GM12874 (cell line): Measurements from ENCODE around the gene SRSF6.

Experiments
- CTCF ChIP-seq: IDR thresholded peaks from 2 replicates; pipeline ENCODE4 v1.5.1; 2011; ENCODE audit warnings: low read depth, mild to moderate bottlenecking, control low read depth, low read length, moderate library complexity; ENCODE audit not compliant: insufficient read depth

SRSF6 gene

GRCh38 chr20:43442282-43442880 is 15.3 kb upstream of the SRSF6 start:
- no peak for TF ChIP-seq CTCF

- no peak for TF ChIP-seq CTCF
Measured at GRCh38 chr20:43444107-43444506, 13.6 kb upstream of the SRSF6 start.

DNA sequence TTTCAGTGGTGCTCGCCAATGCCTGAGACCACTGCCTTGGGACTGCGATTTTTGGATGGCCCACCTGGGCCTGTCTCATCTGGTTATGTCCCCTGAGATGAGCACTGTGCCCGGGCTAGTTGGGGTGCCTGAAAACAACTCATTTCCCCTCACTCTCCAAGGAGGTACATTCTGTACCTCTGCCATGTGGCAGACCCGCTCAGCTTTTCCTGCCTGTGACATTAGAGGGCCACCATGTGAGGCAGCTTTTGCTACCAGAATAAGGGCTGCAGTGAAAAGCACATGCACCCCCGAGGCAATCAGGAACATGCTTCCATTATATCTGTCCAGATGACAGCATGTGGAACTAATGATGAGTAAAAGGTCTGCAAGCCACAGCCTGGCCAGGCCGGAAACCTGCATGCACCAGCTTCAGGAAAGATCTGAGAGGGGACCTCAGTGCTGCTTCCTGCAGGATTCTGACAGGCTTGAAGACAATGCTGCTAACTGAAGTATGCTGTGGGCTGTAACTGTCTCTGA is 11.3 kb upstream of the SRSF6 start:
- no peak for TF ChIP-seq CTCF

DNA sequence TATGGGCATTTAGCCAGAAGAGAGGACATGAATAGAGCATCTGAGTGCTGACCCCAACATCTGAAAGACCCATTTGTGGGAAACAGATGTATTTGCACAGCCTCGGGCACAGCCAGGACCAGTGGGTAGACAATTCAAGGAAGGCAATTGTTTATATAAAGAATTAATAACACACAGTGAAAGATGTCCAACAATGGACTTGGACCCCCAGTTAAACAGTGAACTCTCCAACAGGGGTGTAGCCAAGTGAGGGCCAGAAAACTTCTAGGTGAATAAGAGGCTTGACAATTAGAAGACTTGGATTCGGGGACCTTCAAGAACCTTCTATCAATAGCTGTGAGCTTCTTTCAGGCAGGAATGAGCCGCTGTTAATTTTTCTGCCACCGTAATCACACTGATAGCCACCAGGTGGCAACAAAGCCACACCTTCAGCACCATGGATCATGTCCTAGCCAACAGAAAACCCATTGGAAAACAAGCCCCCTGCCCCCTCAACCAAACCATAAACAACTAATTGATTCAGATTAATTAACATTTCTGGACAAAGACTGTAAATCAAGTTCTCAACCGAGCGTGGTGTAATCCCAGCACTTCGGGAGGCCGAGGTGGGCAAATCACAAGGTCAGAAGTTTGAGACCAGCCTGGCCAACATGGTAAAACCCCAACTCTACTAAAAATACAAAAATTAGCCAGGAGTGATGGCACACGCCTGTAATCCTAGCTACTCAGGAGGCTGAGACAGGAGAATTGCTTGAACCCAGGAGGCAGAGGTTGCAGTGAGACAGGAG is 8.8 kb upstream of the SRSF6 start:
- TF ChIP-seq CTCF = peak; percentile 71

GRCh38 chr20:43450841-43451799 is 6.6 kb upstream of the SRSF6 start:
- no peak for TF ChIP-seq CTCF

DNA sequence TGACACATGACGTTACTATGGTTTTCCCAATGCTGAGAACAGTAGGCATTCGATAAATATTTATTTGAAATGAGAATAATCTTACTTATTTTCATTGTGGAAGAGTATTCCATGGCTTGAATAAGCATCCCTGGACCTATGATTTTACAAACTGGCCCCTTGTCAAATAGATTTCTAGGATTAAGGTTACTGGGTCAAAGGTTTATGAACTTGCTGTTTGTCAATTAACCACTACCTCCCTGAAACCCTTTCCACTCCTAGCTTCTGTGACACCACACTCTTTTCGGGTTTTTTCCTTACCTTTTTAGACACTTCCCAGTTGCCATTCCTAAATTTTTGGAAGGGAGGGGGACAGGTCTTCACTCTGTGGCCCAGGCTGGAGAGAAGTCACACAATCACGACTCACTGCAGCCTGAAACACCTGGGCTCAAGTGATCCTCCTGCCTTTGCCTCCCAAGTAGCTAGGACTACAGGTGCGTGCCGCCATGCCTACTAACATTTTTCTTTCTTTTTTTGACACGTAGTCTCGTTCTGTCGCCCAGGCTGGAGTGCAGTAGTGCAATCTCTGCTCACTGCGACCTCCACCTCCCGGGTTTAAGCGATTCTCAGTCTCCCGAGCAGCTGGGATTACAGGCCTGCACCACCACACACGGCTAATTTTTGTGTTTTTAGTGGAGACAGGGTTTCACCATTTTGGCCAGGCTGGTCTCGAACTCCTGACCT is 5.1 kb upstream of the SRSF6 start:
- TF ChIP-seq CTCF = no peak
